A673 (cell line): ENCODE data around the gene PRRT4. TPM values are rescaled to one million over a fixed set of nuclear protein-coding genes. Genes with fewer than 3 reads are reported as not detected.

Experiments
- BruUV-seq: library from RNA; stranded (reverse); fragments of 400-500 nt; replicated peaks from 2 replicates; lab custom pipeline; 2021; lab: Mats Ljungman, UMichigan
- CTCF ChIA-PET: fragments of 300-600 bp; sonication (Branson Sonifier 250); formaldehyde crosslinking; loops from one replicate; lab custom pipeline; 2022; ENCODE audit warnings: antibody characterized with exemption; lab: Charles Lee
- POLR2A ChIA-PET: fragments of 300-600 bp; sonication (Branson Sonifier 250); formaldehyde crosslinking; loops from one replicate; lab custom pipeline; 2022; ENCODE audit warnings: antibody characterized with exemption; ENCODE audit not compliant: low non-redundant PET; lab: Charles Lee
- DNase-seq: peaks from one replicate; pipeline ENCODE4 v3.0.0-alpha.2; 2015; ENCODE audit warnings: low spot score
- H3K27ac ChIP-seq: fragments of 200-600 bp; sonication (generic); 2 replicates; pipeline ENCODE4 v1.5.1; 2016; ENCODE audit warnings: mixed run types, low read depth, mild to moderate bottlenecking, mixed read lengths, antibody characterized with exemption, low read length; ENCODE audit not compliant: poor library complexity, severe bottlenecking
- H3K27me3 ChIP-seq: fragments of 200-600 bp; sonication (generic); replicated peaks from 2 replicates; pipeline ENCODE4 v1.6.1; 2017; ENCODE audit warnings: mixed run types, low read depth, mild to moderate bottlenecking, mixed read lengths, antibody characterized with exemption, low read length; ENCODE audit not compliant: insufficient read depth, poor library complexity
- H3K36me3 ChIP-seq: fragments of 200-600 bp; sonication (generic); 2 replicates; pipeline ENCODE4 v1.6.1; 2016; ENCODE audit warnings: mixed run types, mild to moderate bottlenecking, mixed read lengths, antibody characterized with exemption, low read length; ENCODE audit not compliant: insufficient read depth, poor library complexity, severe bottlenecking
- H3K4me1 ChIP-seq: fragments of 200-600 bp; sonication (generic); 2 replicates; pipeline ENCODE4 v1.6.1; 2017; ENCODE audit warnings: mixed run types, mild to moderate bottlenecking, mixed read lengths, antibody characterized with exemption, low read length; ENCODE audit not compliant: insufficient read depth, poor library complexity, severe bottlenecking
- H3K4me3 ChIP-seq: fragments of 200-600 bp; sonication (generic); 2 replicates; pipeline ENCODE4 v1.5.1; 2016; ENCODE audit warnings: low read depth, mixed run types, mild to moderate bottlenecking, mixed read lengths, low read length; ENCODE audit not compliant: poor library complexity, severe bottlenecking
- H3K9me3 ChIP-seq: fragments of 200-600 bp; sonication (generic); 2 replicates; pipeline ENCODE4 v1.6.1; 2016; ENCODE audit warnings: mixed run types, low read depth, mild to moderate bottlenecking, mixed read lengths, antibody characterized with exemption, low read length; ENCODE audit not compliant: poor library complexity, severe bottlenecking
- EZH2 ChIP-seq: fragments of 200-600 bp; sonication (generic); IDR thresholded peaks from 2 replicates; pipeline ENCODE4 v1.6.1; 2017; ENCODE audit warnings: borderline replicate concordance, low read depth, mild to moderate bottlenecking, mixed read lengths, antibody characterized with exemption, low read length; ENCODE audit not compliant: poor library complexity, severe bottlenecking
- intact Hi-C: fragments of 100-400 bp; cut with micrococcal nuclease; formaldehyde crosslinking; loops from one replicate; pipeline ENCODE4 v1.10.0; 2022; ENCODE audit not compliant: unreplicated experiment
- total RNA-seq: library from RNA; stranded (reverse); gene quantifications from 2 replicates; pipeline ENCODE4 v1.2.3, GENCODE V29; 2021
- TF ChIP-seq, protein P1 (sequence below): fragments of 300-800, 200-600 bp; sonication (generic); conservative IDR thresholded peaks from 2 replicates; pipeline ENCODE4 v1.5.1; 2017; ENCODE audit warnings: low read depth, mild to moderate bottlenecking, antibody characterized with exemption, low read length, moderate library complexity, mixed read lengths

Gene PRRT4
- total RNA-seq, 1 experiment from 2014 or later, result 42.4 TPM

DNA sequence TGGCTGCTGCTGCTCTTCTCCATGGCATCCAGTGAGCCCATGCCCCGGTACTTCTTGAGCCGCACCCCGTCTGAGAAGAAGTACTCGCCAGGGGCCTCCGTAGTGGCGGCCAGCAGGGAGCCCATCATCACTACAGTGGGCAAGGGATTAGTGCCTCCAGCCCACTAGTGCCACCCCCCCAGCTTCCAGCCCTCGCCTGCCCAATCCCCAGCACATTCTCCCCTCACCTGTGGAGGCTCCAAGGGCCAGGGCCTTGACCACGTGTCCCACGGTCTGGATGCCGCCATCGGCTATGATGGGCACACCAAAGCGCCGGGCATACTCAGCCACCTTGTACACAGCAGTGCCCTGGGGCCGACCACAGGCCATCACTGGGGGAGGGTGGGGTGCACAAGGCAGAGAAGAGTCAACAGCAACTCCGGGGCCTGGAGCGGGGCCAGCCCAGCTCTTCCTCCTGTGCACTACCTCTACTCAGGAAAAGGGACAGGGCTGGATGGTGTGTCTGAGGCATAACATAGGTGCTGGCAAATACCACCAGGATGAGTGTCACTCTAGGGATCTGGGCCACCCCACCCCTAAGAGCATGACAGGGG is 33.5 kb upstream of the PRRT4 start:
- no peak overlapping the region for H3K27ac ChIP-seq
- peaks cover 57% of the 10 kb centered on the region for H3K36me3 ChIP-seq
- DNase-seq, result no peak
- H3K4me3 ChIP-seq, result no peak overlapping the region
- POLR2A ChIA-PET, result no interaction called here
- intact Hi-C loops, result no loop called here
- no peaks in the 10 kb centered on the region for H3K27me3 ChIP-seq
- no TSS peak for BruUV-seq
- H3K4me1 ChIP-seq, result no peaks in the 10 kb centered on the region
- TF ChIP-seq, protein P1, sequence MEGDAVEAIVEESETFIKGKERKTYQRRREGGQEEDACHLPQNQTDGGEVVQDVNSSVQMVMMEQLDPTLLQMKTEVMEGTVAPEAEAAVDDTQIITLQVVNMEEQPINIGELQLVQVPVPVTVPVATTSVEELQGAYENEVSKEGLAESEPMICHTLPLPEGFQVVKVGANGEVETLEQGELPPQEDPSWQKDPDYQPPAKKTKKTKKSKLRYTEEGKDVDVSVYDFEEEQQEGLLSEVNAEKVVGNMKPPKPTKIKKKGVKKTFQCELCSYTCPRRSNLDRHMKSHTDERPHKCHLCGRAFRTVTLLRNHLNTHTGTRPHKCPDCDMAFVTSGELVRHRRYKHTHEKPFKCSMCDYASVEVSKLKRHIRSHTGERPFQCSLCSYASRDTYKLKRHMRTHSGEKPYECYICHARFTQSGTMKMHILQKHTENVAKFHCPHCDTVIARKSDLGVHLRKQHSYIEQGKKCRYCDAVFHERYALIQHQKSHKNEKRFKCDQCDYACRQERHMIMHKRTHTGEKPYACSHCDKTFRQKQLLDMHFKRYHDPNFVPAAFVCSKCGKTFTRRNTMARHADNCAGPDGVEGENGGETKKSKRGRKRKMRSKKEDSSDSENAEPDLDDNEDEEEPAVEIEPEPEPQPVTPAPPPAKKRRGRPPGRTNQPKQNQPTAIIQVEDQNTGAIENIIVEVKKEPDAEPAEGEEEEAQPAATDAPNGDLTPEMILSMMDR, result no peak
- no peak for TF ChIP-seq EZH2
- H3K9me3 ChIP-seq, result no peaks in the 10 kb centered on the region
- CTCF ChIA-PET, result no interaction called here

DNA sequence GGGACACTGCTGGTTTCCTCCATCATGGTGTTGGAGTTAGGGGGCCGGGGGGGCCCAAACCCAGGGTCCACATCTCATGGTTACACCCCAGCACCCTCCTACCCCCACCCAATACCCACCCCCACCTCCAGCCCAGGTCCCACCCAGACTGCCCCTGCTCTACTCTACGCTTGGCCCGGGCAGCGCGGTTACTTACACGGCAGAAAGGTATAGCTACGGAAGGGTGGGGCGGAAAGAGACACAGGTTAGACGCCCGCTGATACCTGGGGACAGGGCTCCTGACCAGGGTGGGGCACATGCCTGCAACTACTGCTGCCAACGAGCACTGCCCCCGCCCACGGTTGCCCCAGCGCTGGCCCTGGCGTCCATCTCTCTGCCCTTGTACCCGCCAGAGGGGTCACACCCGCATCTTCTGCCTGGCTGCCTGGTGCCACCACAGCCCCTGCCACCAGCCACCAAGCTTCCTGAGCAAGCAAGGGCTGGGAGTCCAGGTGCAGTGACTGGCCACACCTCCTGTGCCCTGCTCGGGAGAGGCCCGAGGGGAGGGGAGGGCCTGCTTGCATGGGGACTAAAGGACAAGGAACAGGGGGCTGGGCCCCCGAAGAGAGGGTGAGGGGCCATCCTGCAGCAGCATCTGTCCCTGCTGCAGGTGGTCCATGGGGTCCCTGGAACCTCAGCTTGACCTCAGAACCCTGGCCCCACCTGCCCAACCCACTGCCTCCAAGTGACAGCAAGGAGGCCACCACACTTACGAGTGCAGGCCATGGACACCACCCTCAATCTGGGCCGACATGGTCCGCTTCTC is 32.2 kb upstream of the PRRT4 start:
- BruUV-seq, result no TSS peak
- no peak overlapping the region for H3K27ac ChIP-seq
- POLR2A ChIA-PET, result no interaction called here
- no peaks in the 10 kb centered on the region for H3K9me3 ChIP-seq
- H3K36me3 ChIP-seq, result peaks cover 47% of the 10 kb centered on the region
- no peak overlapping the region for H3K4me3 ChIP-seq
- H3K4me1 ChIP-seq, result no peaks in the 10 kb centered on the region
- no peaks in the 10 kb centered on the region for H3K27me3 ChIP-seq
- CTCF ChIA-PET, result no interaction called here
- no peak for DNase-seq
- TF ChIP-seq, protein P1, result no peak
- TF ChIP-seq EZH2, result no peak
- intact Hi-C loops, result no loop called here

DNA sequence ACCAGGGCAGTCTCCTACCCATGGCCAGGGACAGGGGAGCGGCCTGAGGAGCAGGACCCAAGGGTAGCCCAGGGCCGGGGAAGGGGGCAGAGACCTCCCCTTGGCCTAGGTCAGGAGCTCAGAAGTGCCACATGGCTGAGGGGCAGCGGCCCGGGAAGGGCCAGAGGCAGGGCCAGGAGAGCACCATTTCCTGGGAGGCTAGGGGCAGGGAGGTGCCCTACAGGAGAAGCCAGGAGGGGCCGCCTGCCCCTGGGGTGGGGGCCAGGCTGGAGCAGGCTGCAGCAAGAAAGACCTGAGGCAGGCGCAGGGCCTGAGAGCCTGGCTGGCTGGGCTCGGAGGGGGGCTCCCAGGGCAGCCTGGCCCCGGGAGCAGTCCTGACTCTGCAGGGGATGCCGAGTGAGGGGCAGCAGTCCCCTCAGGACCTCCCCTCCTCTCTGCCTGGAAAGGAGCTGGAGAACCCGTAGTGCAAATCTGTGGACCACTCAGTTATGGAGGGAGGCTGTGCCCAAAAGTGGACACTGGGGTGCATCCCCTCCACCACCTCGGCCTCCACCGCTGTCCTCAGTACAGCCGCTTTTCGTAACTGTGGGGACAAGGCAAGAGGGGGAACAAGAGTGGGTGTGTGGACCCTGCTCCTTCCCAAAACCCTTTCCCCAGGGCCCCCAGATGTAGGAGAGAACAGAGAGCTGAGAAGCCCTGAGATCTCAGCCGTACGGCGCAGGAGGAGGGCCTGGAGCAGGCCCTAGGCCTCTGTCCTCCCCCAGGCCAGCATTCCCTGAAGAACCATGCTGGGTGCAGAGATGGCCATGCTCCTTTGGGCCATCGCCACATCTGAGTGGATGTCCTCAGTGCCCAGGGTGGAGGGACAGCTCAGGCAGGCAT is 31.2 kb upstream of the PRRT4 start:
- H3K4me1 ChIP-seq, result peaks cover 5% of the 10 kb centered on the region
- no peak overlapping the region for H3K27ac ChIP-seq
- ChIA-PET CTCF (no interaction called here), POLR2A (no interaction called here)
- H3K9me3 ChIP-seq, result no peaks in the 10 kb centered on the region
- no TSS peak for BruUV-seq
- no peaks in the 10 kb centered on the region for H3K27me3 ChIP-seq
- no peak overlapping the region for H3K4me3 ChIP-seq
- TF ChIP-seq EZH2, result no peak
- TF ChIP-seq, protein P1, result no peak
- peaks cover 37% of the 10 kb centered on the region for H3K36me3 ChIP-seq
- intact Hi-C loops, result no loop called here
- no peak for DNase-seq
